Measurements from ENCODE around the gene CEACAM19. TPM values are rescaled to one million over a fixed set of nuclear protein-coding genes. Genes with fewer than 3 reads are reported as not detected.

CEACAM19 gene
- total and polyA plus RNA-seq, 10 donors, result 1.0 to 6.8 (median 3.7) TPM

DNA sequence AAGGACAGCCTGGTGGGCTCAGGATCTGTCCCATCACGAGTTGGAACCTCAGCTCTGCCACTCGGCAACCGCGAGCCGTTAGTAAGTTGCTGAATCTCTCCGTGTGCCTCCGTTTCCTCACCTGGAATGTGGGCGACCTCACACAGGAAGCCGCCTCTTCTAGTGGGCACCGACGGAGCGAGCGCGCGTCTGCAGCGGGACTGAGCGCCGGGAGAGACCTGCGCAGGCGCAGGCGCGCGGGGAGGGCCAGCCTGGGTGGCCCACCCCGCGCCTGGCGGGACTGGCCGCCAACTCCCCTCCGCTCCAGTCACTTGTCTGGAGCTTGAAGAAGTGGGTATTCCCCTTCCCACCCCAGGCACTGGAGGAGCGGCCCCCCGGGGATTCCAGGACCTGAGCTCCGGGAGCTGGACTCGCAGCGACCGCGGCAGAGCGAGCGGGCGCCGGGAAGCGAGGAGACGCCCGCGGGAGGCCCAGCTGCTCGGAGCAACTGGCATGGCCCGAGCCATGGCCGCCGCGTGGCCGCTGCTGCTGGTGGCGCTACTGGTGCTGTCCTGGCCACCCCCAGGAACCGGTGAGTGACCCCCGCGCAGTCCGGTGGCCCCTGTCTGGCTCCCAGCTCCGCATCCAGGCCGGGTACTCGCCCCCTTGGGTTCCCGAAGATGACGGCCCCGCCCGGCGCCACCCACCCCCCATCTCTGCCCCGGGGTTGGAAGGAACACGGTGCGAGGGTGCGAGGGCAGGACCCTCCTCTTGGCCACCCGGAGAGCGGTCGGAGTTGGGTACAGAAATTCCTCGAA lies 27.5 kb upstream of the CEACAM19 start, which contains the start of gene PVR:
Gene PVR, plus strand, starts transcription at position 306 of the 797 bp plus-strand sequence. Its CDS starts 187 bp downstream, at position 493.
- 0 to 4% (median 1%) methylated on average over 21 to 70 of the region's 70 CpGs for WGBS, 5 donors
- H3K9me3 ChIP-seq, result no peaks in the 10 kb centered on the region
- peak; percentile 27 to 73 (median 69) for TF ChIP-seq POLR2AphosphoS5 (IDR thresholded peaks at IDR 0.05)
- TF ChIP-seq, protein P1, sequence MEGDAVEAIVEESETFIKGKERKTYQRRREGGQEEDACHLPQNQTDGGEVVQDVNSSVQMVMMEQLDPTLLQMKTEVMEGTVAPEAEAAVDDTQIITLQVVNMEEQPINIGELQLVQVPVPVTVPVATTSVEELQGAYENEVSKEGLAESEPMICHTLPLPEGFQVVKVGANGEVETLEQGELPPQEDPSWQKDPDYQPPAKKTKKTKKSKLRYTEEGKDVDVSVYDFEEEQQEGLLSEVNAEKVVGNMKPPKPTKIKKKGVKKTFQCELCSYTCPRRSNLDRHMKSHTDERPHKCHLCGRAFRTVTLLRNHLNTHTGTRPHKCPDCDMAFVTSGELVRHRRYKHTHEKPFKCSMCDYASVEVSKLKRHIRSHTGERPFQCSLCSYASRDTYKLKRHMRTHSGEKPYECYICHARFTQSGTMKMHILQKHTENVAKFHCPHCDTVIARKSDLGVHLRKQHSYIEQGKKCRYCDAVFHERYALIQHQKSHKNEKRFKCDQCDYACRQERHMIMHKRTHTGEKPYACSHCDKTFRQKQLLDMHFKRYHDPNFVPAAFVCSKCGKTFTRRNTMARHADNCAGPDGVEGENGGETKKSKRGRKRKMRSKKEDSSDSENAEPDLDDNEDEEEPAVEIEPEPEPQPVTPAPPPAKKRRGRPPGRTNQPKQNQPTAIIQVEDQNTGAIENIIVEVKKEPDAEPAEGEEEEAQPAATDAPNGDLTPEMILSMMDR (IDR thresholded peaks at IDR 0.05 in 8 of 11, conservative IDR thresholded peaks at IDR 0.05 in 3 of 11), result no peak
- TF ChIP-seq POLR2A (IDR thresholded peaks at IDR 0.05), result no peak
- peaks cover 0 to 32% (median 9%) of the 10 kb centered on the region in 7 donors for H3K27me3 ChIP-seq (replicated peaks in 1 of 7)
- H3K27ac ChIP-seq, result peak within 1 kb of the TSS in 7 of 8 donors; percentile 68 to 83 (median 78)
- H3K36me3 ChIP-seq, result peaks cover 0 to 5% (median 0%) of the 10 kb centered on the region in 6 donors
- H3K4me1 ChIP-seq, result peaks cover 0 to 59% (median 25%) of the 10 kb centered on the region in 6 donors
- peak; percentile 86 for DNase-seq
- intact Hi-C loops (cut with DNase I; ENCODE audit: low total_unique reads), result no loop called here
- H3K4me3 ChIP-seq, result peak within 1 kb of the TSS; percentile 50 to 82 (median 58)

DNA sequence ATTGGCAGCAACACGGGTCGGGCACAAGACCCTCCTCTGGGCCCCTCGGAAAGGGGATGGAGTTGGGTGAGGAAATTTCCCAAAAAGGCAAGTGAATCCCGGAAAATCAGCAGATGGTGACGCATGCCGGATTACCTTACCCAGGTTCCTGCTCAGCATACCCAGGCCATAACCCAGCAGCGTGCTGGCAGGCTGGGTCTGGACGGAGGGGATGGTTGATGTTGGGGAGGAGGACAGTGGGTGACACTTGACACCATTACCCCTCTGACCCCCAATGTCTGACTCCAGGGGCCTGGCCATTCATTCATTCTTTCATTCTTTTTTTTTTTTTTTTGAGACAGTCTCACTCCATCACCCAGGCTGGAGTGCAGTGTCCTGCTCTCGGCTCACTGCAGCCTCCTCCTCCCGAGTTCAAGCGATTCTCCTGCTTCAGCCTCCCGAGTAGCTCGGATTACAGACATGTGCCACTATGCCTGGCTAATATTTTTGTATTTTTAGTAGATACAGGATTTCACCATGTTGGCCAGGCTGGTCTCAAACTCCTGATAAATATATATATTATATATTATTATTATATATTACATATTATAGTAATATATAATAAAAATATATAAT lies 26.8 kb upstream of the CEACAM19 start:
- H3K4me1 ChIP-seq, result peaks cover 0 to 59% (median 27%) of the 10 kb centered on the region in 6 donors
- TF ChIP-seq, protein P1 (IDR thresholded peaks at IDR 0.05 in 8 of 11, conservative IDR thresholded peaks at IDR 0.05 in 3 of 11), result no peak
- TF ChIP-seq POLR2A (IDR thresholded peaks at IDR 0.05) (no peak), POLR2AphosphoS5 (IDR thresholded peaks at IDR 0.05) (no peak)
- H3K27me3 ChIP-seq (replicated peaks in 1 of 7), result peaks cover 0 to 32% (median 9%) of the 10 kb centered on the region in 7 donors
- intact Hi-C loops (cut with DNase I; ENCODE audit: low total_unique reads), result no loop called here
- peak; percentile 27 for DNase-seq
- H3K36me3 ChIP-seq, result peaks cover 0 to 12% (median 0%) of the 10 kb centered on the region in 6 donors
- H3K9me3 ChIP-seq, result no peaks in the 10 kb centered on the region
- 10 to 18% (median 15%) methylated on average over 13 of the region's 13 CpGs for WGBS, 5 donors
- peak overlapping the region; percentile 50 to 82 (median 58) for H3K4me3 ChIP-seq
- peak overlapping the region in 7 of 8 donors; percentile 68 to 83 (median 78) for H3K27ac ChIP-seq

DNA sequence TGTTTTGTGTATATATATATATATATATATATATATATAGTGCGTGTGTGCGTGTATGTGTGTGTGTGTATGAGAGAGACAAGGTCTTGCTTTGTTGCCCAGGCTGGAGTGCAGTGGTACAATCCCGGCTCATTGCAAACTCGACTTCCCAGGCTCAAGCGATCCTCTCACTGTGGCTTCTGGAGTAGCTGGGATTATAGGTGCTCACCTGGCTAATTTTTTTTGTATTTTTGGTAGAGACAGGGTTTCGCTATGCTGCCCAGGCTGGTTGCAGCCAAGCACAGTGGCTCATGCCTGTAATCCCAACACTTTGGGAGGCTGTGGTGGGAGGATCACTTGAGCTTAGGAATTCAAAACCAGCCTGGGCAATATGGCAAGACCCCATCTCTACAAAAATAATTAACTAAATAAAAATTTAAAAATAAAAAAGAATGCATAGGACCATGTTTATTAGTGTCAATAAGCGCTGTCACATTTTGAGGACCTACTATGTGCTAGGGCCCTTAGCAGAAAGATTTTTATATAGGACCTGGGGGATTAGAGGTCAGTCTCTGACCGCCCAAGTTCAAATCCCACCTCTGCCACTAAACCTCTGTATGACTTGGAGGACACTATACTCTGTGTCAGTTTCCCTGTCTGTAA lies 25.8 kb upstream of the CEACAM19 start:
- no peak overlapping the region for H3K4me3 ChIP-seq
- H3K9me3 ChIP-seq, result no peaks in the 10 kb centered on the region
- H3K27ac ChIP-seq, result no peak overlapping the region
- peak; percentile 10 for DNase-seq
- H3K4me1 ChIP-seq, result peaks cover 0 to 59% (median 27%) of the 10 kb centered on the region in 6 donors
- 77 to 94% (median 83%) methylated on average over 8 of the region's 8 CpGs for WGBS, 5 donors
- no peak for TF ChIP-seq POLR2A (IDR thresholded peaks at IDR 0.05)
- TF ChIP-seq POLR2AphosphoS5 (IDR thresholded peaks at IDR 0.05), result no peak
- TF ChIP-seq, protein P1 (IDR thresholded peaks at IDR 0.05 in 8 of 11, conservative IDR thresholded peaks at IDR 0.05 in 3 of 11), result no peak
- H3K27me3 ChIP-seq (replicated peaks in 1 of 7), result peaks cover 0 to 32% (median 9%) of the 10 kb centered on the region in 7 donors
- intact Hi-C loops (cut with DNase I; ENCODE audit: low total_unique reads), result no loop called here
- H3K36me3 ChIP-seq, result peaks cover 0 to 23% (median 5%) of the 10 kb centered on the region in 6 donors

Data from spleen (tissue), 11 donors.